PFSK-1 (cell line): ENCODE measurements around the gene CYP27A1.

ENCODE experiments used
- FOXP2 ChIP-seq: optimal IDR thresholded peaks from 2 replicates; pipeline ENCODE3; 2011; ENCODE audit warnings: borderline replicate concordance, control low read depth, inconsistent platforms; ENCODE audit not compliant: insufficient read depth; ENCODE audit errors: extremely low read length, extremely low read depth
- POLR2AphosphoS5 ChIP-seq: IDR thresholded peaks from 2 replicates; pipeline ENCODE4 v1.6.1; 2012; ENCODE audit warnings: low read depth, mild to moderate bottlenecking, control low read depth, low read length, moderate library complexity
- SIN3A ChIP-seq: IDR thresholded peaks from 2 replicates; pipeline ENCODE4 v1.6.1; 2012; ENCODE audit warnings: mild to moderate bottlenecking, low read length, moderate library complexity, borderline replicate concordance; ENCODE audit not compliant: insufficient read depth
- TAF1 ChIP-seq: IDR thresholded peaks from 2 replicates; pipeline ENCODE4 v1.6.1; 2012; ENCODE audit warnings: low read length, control low read depth, borderline replicate concordance; ENCODE audit not compliant: insufficient read depth
- TF ChIP-seq, protein P1 (sequence below), 2 experiments: IDR thresholded peaks; 2 replicates each; pipeline versions ENCODE4 v1.6.1 to v1.8.0; 2011 to 2012; ENCODE audit warnings: low read depth in 2 of 2, low read length in 2 of 2, control low read depth in 1 of 2, inconsistent platforms in 1 of 2, mild to moderate bottlenecking in 1 of 2, moderate library complexity in 1 of 2; ENCODE audit not compliant: insufficient read depth in 1 of 2

CYP27A1 gene

DNA sequence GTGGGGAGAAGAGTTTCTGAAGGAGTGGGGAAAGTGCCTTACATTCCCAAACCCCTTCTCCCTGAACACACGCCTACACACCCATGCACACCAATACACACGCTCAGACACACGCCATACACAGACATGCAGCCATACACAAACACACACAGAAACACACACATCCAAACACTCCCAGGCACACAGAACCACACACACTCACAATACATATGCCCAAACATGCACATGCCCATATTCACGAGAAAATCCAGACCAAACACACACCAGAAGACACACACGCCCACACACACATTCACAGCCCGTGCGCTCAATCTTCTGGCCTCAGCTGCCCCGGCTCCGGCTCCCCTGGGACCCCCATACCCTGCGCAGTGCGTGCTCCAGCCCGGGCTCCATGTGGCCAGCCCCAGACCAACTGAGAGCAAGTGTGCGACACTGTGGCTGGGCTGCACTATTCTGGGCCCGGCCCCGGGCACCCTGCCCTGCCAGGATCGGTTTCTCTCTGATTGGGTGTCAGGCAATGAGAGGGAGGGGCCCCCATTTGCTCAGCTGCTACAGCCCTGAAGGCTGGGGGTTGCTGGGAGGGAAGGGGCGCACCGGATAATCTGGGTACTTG is 49.5 kb downstream of the CYP27A1 start, which contains the start of gene PRKAG3:
TSS of gene PRKAG3 (minus strand) at position 426 of the 613 bp plus-strand sequence.
- TF ChIP-seq, protein P1, sequence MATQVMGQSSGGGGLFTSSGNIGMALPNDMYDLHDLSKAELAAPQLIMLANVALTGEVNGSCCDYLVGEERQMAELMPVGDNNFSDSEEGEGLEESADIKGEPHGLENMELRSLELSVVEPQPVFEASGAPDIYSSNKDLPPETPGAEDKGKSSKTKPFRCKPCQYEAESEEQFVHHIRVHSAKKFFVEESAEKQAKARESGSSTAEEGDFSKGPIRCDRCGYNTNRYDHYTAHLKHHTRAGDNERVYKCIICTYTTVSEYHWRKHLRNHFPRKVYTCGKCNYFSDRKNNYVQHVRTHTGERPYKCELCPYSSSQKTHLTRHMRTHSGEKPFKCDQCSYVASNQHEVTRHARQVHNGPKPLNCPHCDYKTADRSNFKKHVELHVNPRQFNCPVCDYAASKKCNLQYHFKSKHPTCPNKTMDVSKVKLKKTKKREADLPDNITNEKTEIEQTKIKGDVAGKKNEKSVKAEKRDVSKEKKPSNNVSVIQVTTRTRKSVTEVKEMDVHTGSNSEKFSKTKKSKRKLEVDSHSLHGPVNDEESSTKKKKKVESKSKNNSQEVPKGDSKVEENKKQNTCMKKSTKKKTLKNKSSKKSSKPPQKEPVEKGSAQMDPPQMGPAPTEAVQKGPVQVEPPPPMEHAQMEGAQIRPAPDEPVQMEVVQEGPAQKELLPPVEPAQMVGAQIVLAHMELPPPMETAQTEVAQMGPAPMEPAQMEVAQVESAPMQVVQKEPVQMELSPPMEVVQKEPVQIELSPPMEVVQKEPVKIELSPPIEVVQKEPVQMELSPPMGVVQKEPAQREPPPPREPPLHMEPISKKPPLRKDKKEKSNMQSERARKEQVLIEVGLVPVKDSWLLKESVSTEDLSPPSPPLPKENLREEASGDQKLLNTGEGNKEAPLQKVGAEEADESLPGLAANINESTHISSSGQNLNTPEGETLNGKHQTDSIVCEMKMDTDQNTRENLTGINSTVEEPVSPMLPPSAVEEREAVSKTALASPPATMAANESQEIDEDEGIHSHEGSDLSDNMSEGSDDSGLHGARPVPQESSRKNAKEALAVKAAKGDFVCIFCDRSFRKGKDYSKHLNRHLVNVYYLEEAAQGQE (IDR thresholded peaks at IDR 0.05; ENCODE audit: insufficient read depth in 1 of 2, low read depth in 2 of 2, low read length in 2 of 2): no peak
- TF ChIP-seq POLR2AphosphoS5 (no peak), TAF1 (no peak), SIN3A (no peak)

DNA sequence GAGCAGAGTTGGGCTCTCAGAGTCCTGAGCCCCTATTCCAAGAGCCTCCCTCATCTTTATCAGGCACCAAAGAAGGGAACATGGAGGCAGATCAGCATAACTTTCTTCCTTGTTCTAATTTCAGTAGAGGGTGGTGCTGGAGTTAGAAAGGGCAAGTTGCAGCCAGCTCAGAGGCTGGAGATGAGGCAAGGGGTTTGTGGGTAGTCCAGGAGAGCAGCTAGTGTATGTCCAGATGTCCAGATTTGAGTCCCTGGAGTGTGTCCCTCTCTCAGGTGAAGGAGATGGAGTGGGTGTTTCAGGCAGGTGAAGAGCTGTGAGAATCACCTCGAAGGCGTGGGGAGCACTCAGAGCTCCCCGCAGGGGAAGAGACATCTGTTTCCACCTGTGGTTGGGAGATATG is 50.1 kb downstream of the CYP27A1 start:
- TF ChIP-seq, protein P1 (IDR thresholded peaks at IDR 0.05; ENCODE audit: insufficient read depth in 1 of 2, low read depth in 2 of 2, low read length in 2 of 2): no peak
- TF ChIP-seq FOXP2: no peak
- TF ChIP-seq SIN3A: no peak
- no peak for TF ChIP-seq POLR2AphosphoS5
- TF ChIP-seq TAF1: no peak

DNA sequence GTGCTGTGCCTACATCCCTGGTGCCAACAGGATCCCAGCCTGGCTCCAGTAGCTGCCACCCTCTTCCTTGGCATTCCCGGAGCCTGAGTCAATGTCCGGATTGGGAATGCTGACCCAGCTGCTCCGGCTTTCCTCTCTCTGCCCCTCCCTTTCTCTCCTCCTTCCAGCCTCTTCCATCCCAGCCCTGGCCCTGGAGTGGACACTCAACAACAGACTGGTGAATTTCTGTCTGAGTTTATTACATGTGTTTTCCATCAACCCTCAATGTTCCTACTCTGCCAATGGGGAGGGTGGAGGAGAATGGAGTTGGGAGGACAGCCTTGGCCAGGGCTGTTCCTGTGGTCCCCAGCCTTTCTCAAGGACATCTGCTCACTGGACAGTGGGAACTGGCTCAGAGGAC is 50.6 kb downstream of the CYP27A1 start:
- no peak for TF ChIP-seq POLR2AphosphoS5
- TF ChIP-seq FOXP2: no peak
- TF ChIP-seq TAF1: no peak
- TF ChIP-seq SIN3A: no peak
- TF ChIP-seq, protein P1 (IDR thresholded peaks at IDR 0.05; ENCODE audit: insufficient read depth in 1 of 2, low read depth in 2 of 2, low read length in 2 of 2): no peak

DNA sequence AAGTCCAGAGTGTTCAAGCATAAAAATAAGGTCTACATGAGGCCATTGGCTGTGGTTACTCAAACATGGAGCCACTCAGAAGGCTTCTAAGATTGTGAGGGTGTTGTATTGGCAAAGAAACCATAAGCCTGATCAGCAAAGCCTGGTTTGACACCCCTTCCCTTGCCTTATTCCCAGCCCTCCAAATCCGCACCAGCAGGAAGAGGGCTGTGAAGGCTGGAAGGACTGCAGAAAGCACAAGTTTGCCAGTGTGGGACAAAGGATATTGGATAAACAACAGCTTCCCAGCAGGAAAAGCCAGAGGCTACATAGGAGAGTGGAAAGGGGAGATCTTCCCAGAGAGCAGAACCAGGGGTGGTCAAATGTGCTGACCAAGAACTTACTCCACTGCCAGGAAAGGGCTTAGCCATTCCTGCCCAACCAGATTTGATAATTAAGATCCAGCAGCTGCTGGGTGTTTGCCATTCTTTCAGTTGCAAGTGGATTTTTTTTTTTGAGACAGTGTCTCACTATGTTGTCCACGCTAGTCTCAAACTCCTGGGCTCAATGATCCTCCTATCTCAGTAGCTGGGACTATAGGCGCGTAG is 51.2 kb downstream of the CYP27A1 start:
- TF ChIP-seq, protein P1 (IDR thresholded peaks at IDR 0.05; ENCODE audit: insufficient read depth in 1 of 2, low read depth in 2 of 2, low read length in 2 of 2): no peak
- no peak for TF ChIP-seq POLR2AphosphoS5
- TF ChIP-seq TAF1: no peak
- TF ChIP-seq SIN3A: no peak
- TF ChIP-seq FOXP2: no peak

DNA sequence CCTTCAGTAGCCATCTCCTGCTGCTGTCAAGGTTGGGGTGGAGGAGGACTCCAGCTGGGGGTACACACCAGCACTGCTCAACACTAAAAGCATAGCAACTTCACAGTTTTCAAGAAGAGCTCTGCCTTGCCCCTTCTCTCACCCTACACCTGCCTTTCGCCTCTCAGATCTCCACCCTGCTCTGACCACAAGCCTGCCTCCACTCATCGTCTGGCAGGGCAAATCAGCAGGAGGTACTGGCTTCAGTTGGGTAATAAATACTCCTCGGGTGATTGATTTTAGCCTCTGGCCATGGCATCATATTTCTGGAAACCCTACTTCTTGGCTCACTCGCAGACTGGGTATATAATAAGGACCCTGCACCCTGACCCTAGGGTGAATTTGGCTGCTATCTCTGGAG is 52.7 kb downstream of the CYP27A1 start:
- TF ChIP-seq TAF1 (no peak), FOXP2 (no peak), SIN3A (no peak), POLR2AphosphoS5 (no peak)
- TF ChIP-seq, protein P1 (IDR thresholded peaks at IDR 0.05; ENCODE audit: insufficient read depth in 1 of 2, low read depth in 2 of 2, low read length in 2 of 2): no peak
